Mammary epithelial cell (primary cell): ENCODE measurements around the gene DCAF10.

Experiments used
- CTCF ChIP-seq, 2 donors: IDR thresholded peaks in 1 of 2; conservative IDR thresholded peaks in 1 of 2; 2 replicates each; pipeline ENCODE4 v1.5.1; 2011 to 2012; ENCODE audit warnings: inconsistent platforms in 2 of 2, low read length in 2 of 2, mild to moderate bottlenecking in 2 of 2, control low read depth in 1 of 2, low read depth in 1 of 2; ENCODE audit not compliant: insufficient read depth in 1 of 2; ENCODE audit errors: extremely low read depth in 1 of 2
- EZH2 ChIP-seq: IDR thresholded peaks from 2 replicates; pipeline ENCODE4 v1.6.1; 2012; ENCODE audit warnings: low read length, inconsistent platforms, borderline replicate concordance

- TF ChIP-seq EZH2, result no peak
- no peak for TF ChIP-seq CTCF (conservative IDR thresholded peaks at IDR 0.05 in 1 of 2, IDR thresholded peaks at IDR 0.05 in 1 of 2; ENCODE audit: extremely low read depth in 1 of 2, insufficient read depth in 1 of 2, low read depth in 1 of 2, low read length in 2 of 2)
Measured at GRCh38 chr9:37862530-37862929, 61.9 kb downstream of the DCAF10 start.
